ENCODE data around the gene CATSPER3. TPM values are rescaled to one million over a fixed set of nuclear protein-coding genes. Genes with fewer than 3 reads are reported as not detected.

Gene CATSPER3
- total RNA-seq, 5 donors from 2014 or later (not counting 1 experiment from before 2014, with no cell fraction given): 0.44 to 1.1 (median 0.93) TPM; not detected in 2

DNA sequence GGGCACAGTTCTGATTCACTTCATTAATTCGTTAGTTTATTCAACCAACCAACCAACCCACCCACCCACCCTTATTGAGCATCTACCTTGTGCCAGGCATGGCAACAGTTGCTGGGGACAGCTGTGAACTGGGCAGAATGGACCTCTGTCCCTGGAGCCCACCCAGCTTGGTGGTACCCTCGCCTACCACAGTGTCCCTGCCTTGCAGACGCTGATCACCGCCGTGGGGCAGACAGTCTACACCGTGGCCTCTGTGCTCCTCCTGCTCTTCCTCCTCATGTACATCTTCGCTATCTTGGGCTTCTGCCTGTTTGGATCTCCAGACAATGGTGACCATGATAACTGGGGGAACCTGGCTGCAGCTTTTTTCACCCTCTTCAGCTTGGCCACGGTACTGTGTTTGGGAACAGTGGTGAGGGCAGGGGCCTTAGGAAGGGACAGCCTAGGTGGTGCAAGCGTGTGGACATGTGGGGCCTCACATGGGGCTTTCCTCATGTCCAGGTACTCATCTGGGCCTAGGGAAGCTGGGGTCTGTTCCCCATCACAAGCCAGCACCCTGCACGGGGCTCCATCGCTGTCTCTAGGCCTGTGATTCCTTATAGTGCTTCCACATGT, 40.1 kb downstream of the CATSPER3 start:
- DNase-seq (no peak), ATAC-seq (replicated peaks in 1 of 4) (no peak)
- H3K36me3 ChIP-seq (ENCODE audit: control insufficient read depth in 2 of 2, extremely low read depth in 1 of 2, insufficient read depth in 1 of 2, low read length in 1 of 2): no peaks in the 10 kb centered on the region
- H3K36me3 Mint-ChIP-seq: peaks cover 20% of the 10 kb centered on the region
- no peak overlapping the region for H3K4me3 Mint-ChIP-seq
- H3K27me3 ChIP-seq (replicated peaks in 1 of 2; ENCODE audit: control insufficient read depth in 2 of 2, extremely low read depth in 1 of 2, insufficient read depth in 2 of 2, low read length in 1 of 2): peaks cover 0 to 16% of the 10 kb centered on the region in 2 experiments
- no peak overlapping the region for H3K4me3 ChIP-seq (ENCODE audit: control insufficient read depth in 1 of 2, extremely low read depth in 1 of 2, low read length in 1 of 2)
- H3K27me3 Mint-ChIP-seq: peaks cover 0 to 1% of the 10 kb centered on the region in 2 donors
- H3K9me3 Mint-ChIP-seq: no peaks in the 10 kb centered on the region
- H3K4me1 Mint-ChIP-seq: no peaks in the 10 kb centered on the region
- H3K27ac Mint-ChIP-seq: no peak overlapping the region
- 77% methylated on average over 5 of the region's 11 CpGs for WGBS (ENCODE audit: insufficient coverage)
- H3K27ac ChIP-seq (ENCODE audit: low read length): no peak overlapping the region
- no peaks in the 10 kb centered on the region for H3K9me3 ChIP-seq
- POLR2A ChIA-PET: no interaction called here
- CTCF ChIA-PET: no interaction called here
- no peaks in the 10 kb centered on the region for H3K4me1 ChIP-seq (ENCODE audit: control insufficient read depth in 1 of 2, extremely low read depth in 1 of 2, insufficient read depth in 2 of 2, low read length in 2 of 2)

DNA sequence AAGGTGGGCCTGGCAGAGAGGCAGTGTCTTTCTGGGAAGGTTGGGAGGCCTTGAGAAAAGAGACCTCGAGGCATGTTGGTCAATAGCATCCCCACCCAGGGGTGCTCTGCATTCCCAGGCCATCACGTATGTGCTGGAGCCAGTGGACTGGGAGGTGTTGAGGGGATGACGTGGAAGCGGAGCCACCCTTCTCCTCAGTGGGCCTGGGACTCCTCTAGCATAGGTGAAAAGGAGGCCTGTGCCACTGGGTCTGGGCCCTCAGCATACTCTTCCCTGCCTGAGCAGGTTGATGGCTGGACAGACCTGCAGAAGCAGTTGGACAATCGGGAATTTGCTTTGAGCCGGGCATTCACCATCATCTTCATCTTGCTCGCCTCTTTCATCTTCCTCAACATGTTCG, 40.8 kb downstream of the CATSPER3 start:
- Histone ChIP-seq H3K9me3 (no peaks in the 10 kb centered on the region), H3K36me3 (ENCODE audit: control insufficient read depth in 2 of 2, extremely low read depth in 1 of 2, insufficient read depth in 1 of 2, low read length in 1 of 2) (no peaks in the 10 kb centered on the region), H3K27me3 (replicated peaks in 1 of 2; ENCODE audit: control insufficient read depth in 2 of 2, extremely low read depth in 1 of 2, insufficient read depth in 2 of 2, low read length in 1 of 2) (peaks cover 0 to 16% of the 10 kb centered on the region in 2 experiments), H3K4me3 (ENCODE audit: control insufficient read depth in 1 of 2, extremely low read depth in 1 of 2, low read length in 1 of 2) (no peak overlapping the region), H3K4me1 (ENCODE audit: control insufficient read depth in 1 of 2, extremely low read depth in 1 of 2, insufficient read depth in 2 of 2, low read length in 2 of 2) (no peaks in the 10 kb centered on the region), H3K27ac (ENCODE audit: low read length) (no peak overlapping the region)
- Mint-ChIP-seq H3K27ac (no peak overlapping the region), H3K27me3 (peaks cover 0 to 1% of the 10 kb centered on the region in 2 donors), H3K4me3 (no peak overlapping the region), H3K9me3 (no peaks in the 10 kb centered on the region), H3K4me1 (no peaks in the 10 kb centered on the region), H3K36me3 (peaks cover 20% of the 10 kb centered on the region)
- ChIA-PET CTCF (no interaction called here), POLR2A (no interaction called here)
- 86% methylated on average over 6 of the region's 8 CpGs for WGBS (ENCODE audit: insufficient coverage)
- DNase-seq: no peak
- ATAC-seq (replicated peaks in 1 of 4): no peak

DNA sequence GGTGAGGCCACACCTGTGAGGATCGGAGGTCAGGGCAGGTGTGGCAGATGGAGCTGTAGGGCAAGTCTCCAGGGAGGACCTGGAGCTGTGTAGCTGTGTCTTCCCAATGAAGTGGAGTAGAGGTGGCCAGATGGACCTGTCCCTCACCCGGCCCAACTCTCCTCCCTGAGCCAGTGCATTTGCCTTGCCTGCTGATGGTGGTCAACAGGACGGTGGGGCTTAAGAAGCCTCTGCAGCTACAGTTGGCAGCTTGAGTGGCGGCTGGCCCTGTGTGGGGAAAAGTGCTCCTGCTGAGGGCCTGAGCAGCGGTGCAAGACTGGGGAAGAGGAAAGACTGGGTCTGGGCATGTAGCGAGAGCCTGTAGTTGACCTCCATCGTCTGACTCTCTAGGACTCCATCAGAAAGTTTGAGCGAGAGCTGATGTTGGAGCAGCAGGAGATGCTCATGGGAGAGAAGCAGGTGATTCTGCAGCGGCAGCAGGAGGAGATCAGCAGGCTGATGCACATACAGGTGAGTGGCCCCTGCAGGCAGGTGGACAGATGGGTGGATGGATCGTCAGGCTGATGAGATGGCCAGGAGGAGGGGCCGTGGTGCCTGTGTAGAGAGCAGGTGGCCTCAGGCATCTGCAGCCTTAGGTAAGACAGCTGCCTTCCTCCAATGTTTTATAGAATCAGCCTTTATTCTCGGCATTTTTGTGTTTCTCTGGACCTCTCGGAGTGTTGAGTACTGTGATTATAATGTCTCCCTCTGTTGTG, 41.5 kb downstream of the CATSPER3 start:
- Mint-ChIP-seq H3K9me3 (no peaks in the 10 kb centered on the region), H3K27ac (no peak overlapping the region), H3K27me3 (peaks cover 0 to 1% of the 10 kb centered on the region in 2 donors), H3K4me1 (no peaks in the 10 kb centered on the region), H3K4me3 (no peak overlapping the region), H3K36me3 (peaks cover 15% of the 10 kb centered on the region)
- 96% methylated on average over 8 of the region's 13 CpGs for WGBS (ENCODE audit: insufficient coverage)
- ChIA-PET POLR2A (no interaction called here), CTCF (no interaction called here)
- no peak for ATAC-seq (replicated peaks in 1 of 4)
- H3K4me3 ChIP-seq (ENCODE audit: control insufficient read depth in 1 of 2, extremely low read depth in 1 of 2, low read length in 1 of 2): no peak overlapping the region
- no peaks in the 10 kb centered on the region for H3K9me3 ChIP-seq
- DNase-seq: no peak
- H3K36me3 ChIP-seq (ENCODE audit: control insufficient read depth in 2 of 2, extremely low read depth in 1 of 2, insufficient read depth in 1 of 2, low read length in 1 of 2): no peaks in the 10 kb centered on the region
- peaks cover 0 to 16% of the 10 kb centered on the region in 2 experiments for H3K27me3 ChIP-seq (replicated peaks in 1 of 2; ENCODE audit: control insufficient read depth in 2 of 2, extremely low read depth in 1 of 2, insufficient read depth in 2 of 2, low read length in 1 of 2)
- no peaks in the 10 kb centered on the region for H3K4me1 ChIP-seq (ENCODE audit: control insufficient read depth in 1 of 2, extremely low read depth in 1 of 2, insufficient read depth in 2 of 2, low read length in 2 of 2)
- no peak overlapping the region for H3K27ac ChIP-seq (ENCODE audit: low read length)

DNA sequence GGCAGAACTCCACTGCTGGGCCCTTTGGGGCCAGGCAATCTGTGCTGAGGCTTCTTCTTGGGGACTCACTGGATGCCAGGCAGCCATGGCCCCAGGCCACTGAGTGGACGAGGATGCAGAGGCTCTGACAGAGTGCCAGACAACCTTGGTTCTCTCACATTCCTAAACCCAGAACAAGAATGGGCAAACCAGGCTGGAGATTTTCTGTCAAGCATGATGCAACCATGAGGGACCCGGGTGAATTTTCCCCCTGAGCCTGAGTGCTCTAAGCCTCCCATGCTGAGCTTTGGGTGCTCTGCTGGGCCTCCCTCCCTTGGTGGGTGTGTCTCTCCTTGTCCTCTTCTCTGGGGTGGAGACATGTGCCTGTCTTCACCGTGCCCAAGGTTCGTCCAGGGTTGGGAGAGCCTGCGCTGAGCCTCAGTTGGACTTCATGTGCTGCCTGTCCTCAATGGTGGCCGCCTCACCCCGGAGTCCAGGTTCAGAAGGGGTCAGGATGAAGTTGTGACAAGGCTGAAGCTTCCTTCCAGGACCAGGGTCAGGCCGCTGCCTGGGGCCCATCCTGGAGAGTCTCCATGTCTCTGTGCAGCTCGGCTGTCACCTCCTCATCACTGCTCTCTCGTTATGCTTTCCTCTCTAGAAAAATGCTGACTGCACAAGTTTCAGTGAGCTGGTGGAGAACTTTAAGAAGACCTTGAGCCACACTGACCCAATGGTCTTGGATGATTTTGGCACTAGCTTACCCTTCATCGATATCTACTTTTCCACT, 42.2 kb downstream of the CATSPER3 start:
- H3K27ac ChIP-seq (ENCODE audit: low read length): no peak overlapping the region
- no peak overlapping the region for H3K4me3 Mint-ChIP-seq
- no peaks in the 10 kb centered on the region for H3K4me1 ChIP-seq (ENCODE audit: control insufficient read depth in 1 of 2, extremely low read depth in 1 of 2, insufficient read depth in 2 of 2, low read length in 2 of 2)
- DNase-seq: no peak
- CTCF ChIA-PET: no interaction called here
- no peaks in the 10 kb centered on the region for H3K9me3 Mint-ChIP-seq
- H3K27me3 ChIP-seq (replicated peaks in 1 of 2; ENCODE audit: control insufficient read depth in 2 of 2, extremely low read depth in 1 of 2, insufficient read depth in 2 of 2, low read length in 1 of 2): peaks cover 0 to 14% of the 10 kb centered on the region in 2 experiments
- no peak overlapping the region for H3K4me3 ChIP-seq (ENCODE audit: control insufficient read depth in 1 of 2, extremely low read depth in 1 of 2, low read length in 1 of 2)
- POLR2A ChIA-PET: no interaction called here
- no peaks in the 10 kb centered on the region for H3K9me3 ChIP-seq
- no peaks in the 10 kb centered on the region for H3K36me3 ChIP-seq (ENCODE audit: control insufficient read depth in 2 of 2, extremely low read depth in 1 of 2, insufficient read depth in 1 of 2, low read length in 1 of 2)
- 82% methylated on average over 7 of the region's 11 CpGs for WGBS (ENCODE audit: insufficient coverage)
- H3K27ac Mint-ChIP-seq: no peak overlapping the region
- no peaks in the 10 kb centered on the region for H3K4me1 Mint-ChIP-seq
- H3K36me3 Mint-ChIP-seq: peaks cover 14% of the 10 kb centered on the region
- ATAC-seq (replicated peaks in 1 of 4): no peak
- peaks cover 0 to 1% of the 10 kb centered on the region in 2 donors for H3K27me3 Mint-ChIP-seq

DNA sequence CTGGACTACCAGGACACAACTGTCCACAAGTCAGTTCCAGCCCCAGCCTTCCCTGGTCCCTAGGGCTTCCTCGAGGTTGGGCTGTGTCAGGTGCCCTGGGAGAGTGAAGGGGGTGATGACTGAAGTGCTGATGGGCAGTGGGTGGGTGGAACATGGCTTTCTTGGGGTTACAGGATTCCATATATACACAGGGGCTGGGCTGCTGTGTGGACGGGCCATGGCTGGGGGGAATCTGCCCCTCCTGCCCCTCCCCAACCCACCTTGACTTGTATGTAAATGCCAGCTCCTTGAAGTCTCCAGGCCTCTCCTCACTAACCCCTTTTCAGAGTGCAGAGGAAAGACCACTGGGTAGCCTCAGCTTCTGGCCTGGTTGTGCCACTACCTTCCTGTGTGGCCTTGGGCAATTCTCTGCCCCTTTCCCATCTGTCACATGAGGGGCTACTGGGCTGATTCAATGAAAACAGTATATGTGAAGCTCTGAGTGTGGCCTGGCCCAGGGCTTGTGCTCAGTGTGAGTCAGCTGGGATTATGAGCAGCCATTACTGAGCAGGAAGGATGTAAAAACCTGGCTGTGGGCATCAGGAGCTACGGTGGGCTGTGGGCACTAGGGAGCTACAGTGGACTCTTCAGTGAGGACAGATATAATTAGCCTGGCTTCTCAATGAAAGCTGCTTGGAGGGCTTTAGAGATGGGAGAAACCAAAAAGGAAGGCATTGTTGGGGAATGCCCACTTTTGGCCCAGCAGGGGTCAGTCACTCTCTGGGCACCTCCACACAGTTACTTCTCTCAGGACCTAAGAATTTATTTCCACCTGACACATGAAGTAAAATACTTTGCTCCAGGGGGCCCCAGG, 43.0 kb downstream of the CATSPER3 start:
- Mint-ChIP-seq H3K27ac (no peak overlapping the region), H3K4me3 (no peak overlapping the region), H3K27me3 (peaks cover 1 to 7% of the 10 kb centered on the region in 2 donors), H3K4me1 (no peaks in the 10 kb centered on the region), H3K36me3 (peaks cover 14% of the 10 kb centered on the region), H3K9me3 (no peaks in the 10 kb centered on the region)
- Histone ChIP-seq H3K36me3 (ENCODE audit: control insufficient read depth in 2 of 2, extremely low read depth in 1 of 2, insufficient read depth in 1 of 2, low read length in 1 of 2) (no peaks in the 10 kb centered on the region), H3K27ac (ENCODE audit: low read length) (no peak overlapping the region), H3K4me3 (ENCODE audit: control insufficient read depth in 1 of 2, extremely low read depth in 1 of 2, low read length in 1 of 2) (no peak overlapping the region), H3K9me3 (no peaks in the 10 kb centered on the region), H3K4me1 (ENCODE audit: control insufficient read depth in 1 of 2, extremely low read depth in 1 of 2, insufficient read depth in 2 of 2, low read length in 2 of 2) (no peaks in the 10 kb centered on the region), H3K27me3 (replicated peaks in 1 of 2; ENCODE audit: control insufficient read depth in 2 of 2, extremely low read depth in 1 of 2, insufficient read depth in 2 of 2, low read length in 1 of 2) (peaks cover 0 to 10% of the 10 kb centered on the region in 2 experiments)
- ChIA-PET POLR2A (no interaction called here), CTCF (no interaction called here)
- DNase-seq: no peak
- 100% methylated on average over 1 of the region's 3 CpGs for WGBS (ENCODE audit: insufficient coverage)
- no peak for ATAC-seq (replicated peaks in 1 of 4)
